CD4-positive, alpha-beta memory T cell (primary cell): ENCODE measurements around the gene INPP5B. TPM values are rescaled to one million over a fixed set of nuclear protein-coding genes. Genes with fewer than 3 reads are reported as not detected.

Experiments used
- CTCF ChIA-PET: fragments of 350-600 bp; sonication (Branson Sonifier 250); formaldehyde crosslinking; loops from one replicate; lab custom pipeline; 2021; ENCODE audit warnings: inconsistent platforms; ENCODE audit not compliant: partially characterized antibody; lab: Charles Lee
- POLR2A ChIA-PET: fragments of 350-600 bp; sonication (Branson Sonifier 250); formaldehyde crosslinking; loops from one replicate; lab custom pipeline; 2021; ENCODE audit not compliant: partially characterized antibody; lab: Charles Lee
- DNase-seq, 5 donors: peaks; one replicate each; pipeline versions ENCODE4 v3.0.0 to v3.0.0-alpha.2; 2020 to 2022; ENCODE audit warnings: mixed read lengths in 1 of 5
- H3K27ac ChIP-seq: one replicate; pipeline ENCODE4 v1.7.0; 2013; ENCODE audit warnings: low read depth, low read length
- H3K27me3 ChIP-seq: 2 replicates; pipeline ENCODE4 v1.7.0; 2013; ENCODE audit warnings: mild to moderate bottlenecking, low read length, moderate library complexity; ENCODE audit not compliant: insufficient read depth
- H3K36me3 ChIP-seq: 2 replicates; pipeline ENCODE4 v1.7.0; 2013; ENCODE audit warnings: mild to moderate bottlenecking, low read length, moderate library complexity; ENCODE audit not compliant: insufficient read depth
- H3K4me1 ChIP-seq: 2 replicates; pipeline ENCODE4 v1.7.0; 2013; ENCODE audit warnings: mild to moderate bottlenecking, low read length, moderate library complexity; ENCODE audit not compliant: insufficient read depth
- H3K4me3 ChIP-seq, 2 donors: one replicate each; pipeline ENCODE4 v1.7.0; 2013; ENCODE audit warnings: low read length in 2 of 2, mild to moderate bottlenecking in 1 of 2
- H3K9me3 ChIP-seq, 2 donors: one replicate each; pipeline ENCODE4 v1.7.0; 2013; ENCODE audit warnings: low read length in 2 of 2, control low read depth in 1 of 2; ENCODE audit not compliant: control insufficient read depth in 1 of 2
- H3K27ac Mint-ChIP-seq, 7 donors: one replicate each; pipeline ENCODE4 v1.8.0; 2020 to 2021; ENCODE audit warnings: mixed read lengths in 7 of 7, mild to moderate bottlenecking in 6 of 7, inconsistent platforms in 3 of 7, moderate library complexity in 3 of 7
- H3K27me3 Mint-ChIP-seq, 2 donors: one replicate each; pipeline ENCODE4 v1.8.0; 2020 to 2021; ENCODE audit warnings: mixed read lengths in 2 of 2
- H3K36me3 Mint-ChIP-seq, 2 donors: one replicate each; pipeline ENCODE4 v1.8.0; 2020 to 2021; ENCODE audit warnings: mixed read lengths in 2 of 2, inconsistent platforms in 1 of 2, mild to moderate bottlenecking in 1 of 2
- H3K4me1 Mint-ChIP-seq, 4 donors: one replicate each; pipeline ENCODE4 v1.8.0; 2020 to 2021; ENCODE audit warnings: mixed read lengths in 4 of 4, mild to moderate bottlenecking in 1 of 4
- H3K4me3 Mint-ChIP-seq, 8 donors: one replicate each; pipeline ENCODE4 v1.8.0; 2020 to 2021; ENCODE audit warnings: mixed read lengths in 8 of 8, mild to moderate bottlenecking in 7 of 8, moderate library complexity in 6 of 8, inconsistent platforms in 3 of 8
- H3K9me3 Mint-ChIP-seq, 8 donors: one replicate each; pipeline ENCODE4 v1.8.0; 2020 to 2021; ENCODE audit warnings: mixed read lengths in 8 of 8, mild to moderate bottlenecking in 5 of 8, inconsistent platforms in 3 of 8, moderate library complexity in 1 of 8
- intact Hi-C: fragments of 100-400 bp; cut with micrococcal nuclease; formaldehyde crosslinking; loops from one replicate; pipeline ENCODE4 v1.15.1; 2023
- polyA plus RNA-seq, 2 donors: library from polyadenylated mRNA; unstranded; fragments of 300-500 nt; fragmentation: Illumina TruSeq; gene quantifications; one replicate each; pipeline ENCODE4 v1.2.3, GENCODE V29; 2021
- total RNA-seq, 2 experiments: library from RNA; stranded (reverse); gene quantifications; one replicate each; pipeline ENCODE4 v1.2.3, GENCODE V29; 2021

Gene INPP5B
- total and polyA plus RNA-seq, 4 experiments from 2014 or later: 8.9 to 35.7 (median 26.2) TPM

DNA sequence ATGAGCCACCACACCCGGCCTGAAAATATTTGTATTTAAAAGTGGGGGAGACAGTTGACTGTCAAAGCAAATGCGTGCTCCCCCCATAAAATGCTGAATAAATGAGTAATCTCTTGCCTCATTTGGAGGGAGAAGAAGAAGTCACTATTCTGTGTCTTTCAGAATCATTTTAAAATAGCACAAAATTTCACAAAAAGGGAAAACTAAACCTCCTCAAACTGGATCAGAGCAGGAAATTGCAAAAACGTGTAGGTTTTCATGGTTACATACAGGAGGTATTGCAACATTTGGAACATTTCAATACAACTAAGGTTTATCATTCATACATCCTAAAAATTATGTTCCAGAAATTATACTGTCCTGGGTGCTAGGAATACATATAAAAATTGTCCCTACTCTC, 101.1 kb downstream of the INPP5B start:
- Histone ChIP-seq H3K36me3 (peaks cover 5% of the 10 kb centered on the region), H3K4me1 (peaks cover 23% of the 10 kb centered on the region), H3K27ac (no peak overlapping the region), H3K4me3 (no peak overlapping the region), H3K27me3 (no peaks in the 10 kb centered on the region), H3K9me3 (no peaks in the 10 kb centered on the region)
- H3K36me3 Mint-ChIP-seq: peaks cover 13 to 35% of the 10 kb centered on the region in 2 donors
- no peak for DNase-seq
- no peak overlapping the region for H3K4me3 Mint-ChIP-seq
- no peaks in the 10 kb centered on the region for H3K27me3 Mint-ChIP-seq
- no peaks in the 10 kb centered on the region for H3K9me3 Mint-ChIP-seq
- ChIA-PET CTCF (interaction anchor here (0.8 kb wide), 1 partner anchor 14 kb away, joined by 6 read pairs; no protein-coding TSS in a partner anchor), POLR2A (no interaction called here)
- peak overlapping the region in 2 of 7 donors; percentile 29 to 54 for H3K27ac Mint-ChIP-seq
- peaks cover 31 to 49% (median 41%) of the 10 kb centered on the region in 4 donors for H3K4me1 Mint-ChIP-seq
- intact Hi-C loops: no loop called here

DNA sequence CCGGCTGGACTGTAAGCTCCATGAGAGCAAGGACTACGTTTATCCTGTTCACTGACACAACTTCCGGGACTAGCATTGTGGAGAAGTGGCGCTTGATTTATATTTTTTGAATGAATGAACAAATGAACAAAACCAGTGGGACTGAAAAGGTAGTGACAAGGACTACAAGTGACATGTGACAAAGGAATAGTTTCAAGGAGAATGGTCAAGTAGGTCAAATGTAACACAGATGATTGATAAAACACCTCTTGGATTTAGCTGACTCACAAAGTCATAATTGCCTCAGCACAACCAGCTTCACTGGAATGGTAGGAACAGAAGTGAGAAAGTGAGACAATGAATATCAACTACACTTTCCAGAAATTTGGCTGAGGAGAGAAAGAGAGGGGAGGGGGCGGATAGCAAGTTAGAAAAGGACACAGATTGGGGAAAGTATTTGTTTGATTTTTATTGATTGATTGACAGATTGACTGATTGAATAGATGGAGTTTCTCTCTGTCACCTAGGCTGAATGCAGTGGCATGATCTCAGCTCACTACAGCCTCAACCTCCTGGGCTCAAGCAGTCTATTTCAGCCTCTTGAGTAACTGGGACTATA, 101.7 kb downstream of the INPP5B start:
- Mint-ChIP-seq H3K9me3 (no peaks in the 10 kb centered on the region), H3K36me3 (peaks cover 13 to 40% of the 10 kb centered on the region in 2 donors), H3K27me3 (no peaks in the 10 kb centered on the region), H3K4me3 (no peak overlapping the region), H3K27ac (peak overlapping the region in 4 of 7 donors; percentile 1 to 54 (median 50)), H3K4me1 (peaks cover 31 to 49% (median 41%) of the 10 kb centered on the region in 4 donors)
- H3K4me1 ChIP-seq: peaks cover 23% of the 10 kb centered on the region
- ChIA-PET CTCF (interaction anchor here (0.9 to 1.3 kb wide), 2 partner anchors 15 kb away, joined by 3 to 5 read pairs; partner anchors contain the start of gene MTF1), POLR2A (interaction anchor here (0.8 kb wide), 1 partner anchor 15 kb away, joined by 3 read pairs; no protein-coding TSS in a partner anchor)
- no peak overlapping the region for H3K4me3 ChIP-seq
- no peaks in the 10 kb centered on the region for H3K9me3 ChIP-seq
- DNase-seq: no peak
- no peaks in the 10 kb centered on the region for H3K27me3 ChIP-seq
- peaks cover 10% of the 10 kb centered on the region for H3K36me3 ChIP-seq
- intact Hi-C loops: no loop called here
- no peak overlapping the region for H3K27ac ChIP-seq

DNA sequence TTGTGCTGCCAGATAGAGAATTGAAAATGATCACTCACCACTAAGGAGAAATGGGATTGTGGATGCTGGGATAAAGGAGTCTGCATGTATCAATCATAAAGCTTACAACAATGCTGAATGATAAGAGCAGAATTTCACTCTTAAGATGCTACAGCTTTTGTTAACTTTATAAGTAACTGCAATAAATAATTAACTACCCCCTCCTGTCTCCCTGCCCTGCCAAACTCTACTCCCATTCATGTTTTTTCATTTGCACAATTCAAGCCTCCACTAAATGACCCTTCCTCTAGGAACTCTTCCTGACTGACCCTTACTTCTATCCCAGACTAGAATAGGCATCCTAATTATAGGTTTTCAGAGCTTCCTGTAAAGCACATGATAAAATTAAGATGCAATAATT, 102.3 kb downstream of the INPP5B start:
- peaks cover 31 to 48% (median 40%) of the 10 kb centered on the region in 4 donors for H3K4me1 Mint-ChIP-seq
- H3K27ac Mint-ChIP-seq: peak overlapping the region in 3 of 7 donors; percentile 15 to 51 (median 19)
- POLR2A ChIA-PET: interaction anchor here (0.8 kb wide), 1 partner anchor 15 kb away, joined by 3 read pairs; no protein-coding TSS in a partner anchor

DNA sequence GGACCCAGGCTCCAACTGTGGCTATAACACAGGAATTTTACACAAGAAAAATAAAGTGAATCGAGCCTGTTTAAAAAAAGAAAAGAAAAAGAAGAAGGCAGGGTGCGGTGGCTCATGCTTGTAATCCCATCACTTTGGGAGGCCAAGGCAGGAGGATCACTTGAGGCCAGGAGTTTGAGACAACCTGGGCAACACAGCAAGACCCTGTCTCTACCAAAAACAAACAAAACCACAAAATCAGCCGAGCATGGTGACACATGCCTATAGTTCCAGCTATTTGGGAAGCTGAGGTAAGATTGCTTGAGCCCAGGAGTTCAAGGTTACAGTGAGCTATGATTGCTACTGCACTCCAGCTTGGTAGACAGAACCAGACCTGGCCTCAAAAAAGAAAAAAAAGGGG, 105.2 kb downstream of the INPP5B start:
- H3K9me3 ChIP-seq: no peaks in the 10 kb centered on the region
- Mint-ChIP-seq H3K9me3 (no peaks in the 10 kb centered on the region), H3K27ac (peak overlapping the region in 1 of 7 donors; percentile 76), H3K4me1 (peaks cover 15 to 36% (median 22%) of the 10 kb centered on the region in 4 donors), H3K27me3 (no peaks in the 10 kb centered on the region), H3K4me3 (no peak overlapping the region), H3K36me3 (peaks cover 34 to 62% of the 10 kb centered on the region in 2 donors)
- ChIA-PET CTCF (interaction anchor here (2.7 kb wide), 1 partner anchor 18 kb away, joined by 13 read pairs; the partner anchor contains the start of gene MTF1), POLR2A (no interaction called here)
- H3K27me3 ChIP-seq: no peaks in the 10 kb centered on the region
- H3K27ac ChIP-seq: no peak overlapping the region
- peaks cover 35% of the 10 kb centered on the region for H3K36me3 ChIP-seq
- no peak for DNase-seq
- intact Hi-C loops: no loop called here
- peaks cover 8% of the 10 kb centered on the region for H3K4me1 ChIP-seq
- H3K4me3 ChIP-seq: no peak overlapping the region

More for the DNA sequence above, 102.3 kb downstream of the INPP5B start:
- Mint-ChIP-seq H3K36me3 (peaks cover 19 to 46% of the 10 kb centered on the region in 2 donors), H3K4me3 (no peak overlapping the region), H3K27me3 (no peaks in the 10 kb centered on the region), H3K9me3 (no peaks in the 10 kb centered on the region)
- Histone ChIP-seq H3K36me3 (peaks cover 16% of the 10 kb centered on the region), H3K27me3 (no peaks in the 10 kb centered on the region), H3K4me3 (no peak overlapping the region), H3K4me1 (peaks cover 23% of the 10 kb centered on the region), H3K9me3 (no peaks in the 10 kb centered on the region), H3K27ac (no peak overlapping the region)
- CTCF ChIA-PET: interaction anchor here (0.9 to 1.3 kb wide), 2 partner anchors 14 to 15 kb away, joined by 3 to 5 read pairs; partner anchors contain the start of gene MTF1
- no peak for DNase-seq
- intact Hi-C loops: no loop called here

DNA sequence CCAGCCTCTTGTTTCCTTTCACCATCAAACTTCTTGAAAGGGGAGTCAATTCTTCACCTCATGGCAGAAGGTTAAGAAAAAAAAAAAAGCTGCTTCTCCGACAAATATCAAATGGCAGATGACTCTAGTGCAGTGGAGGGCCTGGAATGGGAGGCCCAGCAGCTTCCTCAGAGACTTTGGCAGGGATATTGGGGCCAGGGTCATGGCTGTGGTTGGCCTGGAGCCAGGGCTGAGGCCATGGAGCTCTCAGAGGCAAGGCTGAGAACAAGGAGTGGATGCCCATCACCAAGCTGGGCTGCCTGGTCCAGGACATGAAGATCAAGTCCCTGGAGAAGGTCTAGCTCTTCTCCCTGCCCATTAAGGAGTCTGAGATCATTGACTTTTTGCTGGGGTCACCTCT, 106.1 kb downstream of the INPP5B start:
- Mint-ChIP-seq H3K36me3 (peaks cover 34 to 66% of the 10 kb centered on the region in 2 donors), H3K27me3 (no peaks in the 10 kb centered on the region), H3K9me3 (no peaks in the 10 kb centered on the region), H3K4me1 (peaks cover 11 to 28% (median 16%) of the 10 kb centered on the region in 4 donors), H3K4me3 (no peak overlapping the region), H3K27ac (peak overlapping the region in 1 of 7 donors; percentile 29)
- no peak overlapping the region for H3K27ac ChIP-seq
- ChIA-PET CTCF (interaction anchor here (2.7 kb wide), 1 partner anchor 19 kb away, joined by 13 read pairs; the partner anchor contains the start of gene MTF1), POLR2A (no interaction called here)
- no peak for DNase-seq
- H3K27me3 ChIP-seq: no peaks in the 10 kb centered on the region
- intact Hi-C loops: no loop called here
- no peak overlapping the region for H3K4me3 ChIP-seq
- peaks cover 38% of the 10 kb centered on the region for H3K36me3 ChIP-seq
- H3K4me1 ChIP-seq: peaks cover 3% of the 10 kb centered on the region
- H3K9me3 ChIP-seq: no peaks in the 10 kb centered on the region

DNA sequence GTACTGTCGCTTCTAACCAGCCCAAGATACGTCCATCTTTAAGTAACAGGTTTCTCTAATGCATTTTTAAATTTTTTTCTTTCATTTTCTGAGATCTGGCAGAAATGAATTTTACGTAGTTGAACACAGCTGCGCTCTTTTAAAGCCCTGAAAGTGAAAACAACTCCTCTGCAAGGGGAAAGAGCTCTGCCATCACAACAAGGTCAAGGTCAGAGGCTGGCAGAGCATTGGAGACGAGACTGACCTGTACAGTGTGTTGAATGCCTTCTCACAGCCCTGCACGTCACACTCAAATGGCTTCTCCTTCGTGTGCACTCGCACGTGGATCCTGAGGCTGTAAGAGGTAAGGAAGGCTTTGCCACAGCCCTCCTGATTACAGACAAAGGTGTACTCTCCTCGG, 107.2 kb downstream of the INPP5B start:
- Histone ChIP-seq H3K36me3 (peaks cover 43% of the 10 kb centered on the region), H3K9me3 (no peaks in the 10 kb centered on the region), H3K4me3 (no peak overlapping the region), H3K27me3 (no peaks in the 10 kb centered on the region), H3K27ac (no peak overlapping the region), H3K4me1 (peaks cover 3% of the 10 kb centered on the region)
- Mint-ChIP-seq H3K27ac (no peak overlapping the region), H3K36me3 (peaks cover 37 to 68% of the 10 kb centered on the region in 2 donors), H3K27me3 (no peaks in the 10 kb centered on the region), H3K4me1 (peaks cover 8 to 19% (median 10%) of the 10 kb centered on the region in 4 donors), H3K4me3 (no peak overlapping the region), H3K9me3 (no peaks in the 10 kb centered on the region)
- POLR2A ChIA-PET: no interaction called here
- intact Hi-C loops: no loop called here
- DNase-seq: no peak
- CTCF ChIA-PET: interaction anchor here (1.1 to 1.3 kb wide), 2 partner anchors 14 to 20 kb away, joined by 3 to 7 read pairs; no protein-coding TSS in a partner anchor

DNA sequence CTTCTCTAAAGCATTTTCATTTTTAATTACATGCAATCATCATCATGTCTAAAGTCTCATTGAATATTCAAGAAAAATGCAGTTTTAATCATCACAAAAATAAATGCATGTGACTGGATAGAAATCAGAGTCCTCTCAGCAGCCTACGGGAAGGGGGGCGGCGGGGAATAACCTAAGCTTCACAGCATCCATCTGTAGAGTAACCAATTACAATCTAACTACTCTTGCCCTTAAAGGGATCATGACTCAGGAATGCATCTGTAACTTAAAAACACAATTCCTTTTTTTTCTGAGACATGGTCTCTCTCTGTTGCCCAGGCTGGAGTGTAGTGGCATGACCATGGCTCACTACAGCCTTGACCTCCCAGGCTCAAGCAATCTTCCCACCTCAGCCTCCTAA, 110.1 kb downstream of the INPP5B start:
- Histone ChIP-seq H3K27ac (no peak overlapping the region), H3K9me3 (no peaks in the 10 kb centered on the region), H3K4me1 (no peaks in the 10 kb centered on the region), H3K27me3 (no peaks in the 10 kb centered on the region), H3K4me3 (no peak overlapping the region), H3K36me3 (peaks cover 57% of the 10 kb centered on the region)
- no peaks in the 10 kb centered on the region for H3K27me3 Mint-ChIP-seq
- peak overlapping the region in 1 of 7 donors; percentile 43 for H3K27ac Mint-ChIP-seq
- peaks cover 46 to 74% of the 10 kb centered on the region in 2 donors for H3K36me3 Mint-ChIP-seq
- ChIA-PET CTCF (interaction anchor here (1.8 kb wide), 1 partner anchor 23 kb away, joined by 6 read pairs; the partner anchor contains the start of gene MTF1), POLR2A (no interaction called here)
- no peak overlapping the region for H3K4me3 Mint-ChIP-seq
- no peak for DNase-seq
- H3K4me1 Mint-ChIP-seq: no peaks in the 10 kb centered on the region
- no peaks in the 10 kb centered on the region for H3K9me3 Mint-ChIP-seq
- intact Hi-C loops: no loop called here
